GM19035 (cell line): Measurements from ENCODE around the gene IKZF2.
A peak's percentile ranks its signal among the peaks of the same experiment; 100 is the strongest.

Source experiments
- ATAC-seq: cut with Tn5 transposase; IDR thresholded peaks from one replicate; pipeline ENCODE4 v1.9.1; 2021; ENCODE audit not compliant: unreplicated experiment

Gene IKZF2

DNA sequence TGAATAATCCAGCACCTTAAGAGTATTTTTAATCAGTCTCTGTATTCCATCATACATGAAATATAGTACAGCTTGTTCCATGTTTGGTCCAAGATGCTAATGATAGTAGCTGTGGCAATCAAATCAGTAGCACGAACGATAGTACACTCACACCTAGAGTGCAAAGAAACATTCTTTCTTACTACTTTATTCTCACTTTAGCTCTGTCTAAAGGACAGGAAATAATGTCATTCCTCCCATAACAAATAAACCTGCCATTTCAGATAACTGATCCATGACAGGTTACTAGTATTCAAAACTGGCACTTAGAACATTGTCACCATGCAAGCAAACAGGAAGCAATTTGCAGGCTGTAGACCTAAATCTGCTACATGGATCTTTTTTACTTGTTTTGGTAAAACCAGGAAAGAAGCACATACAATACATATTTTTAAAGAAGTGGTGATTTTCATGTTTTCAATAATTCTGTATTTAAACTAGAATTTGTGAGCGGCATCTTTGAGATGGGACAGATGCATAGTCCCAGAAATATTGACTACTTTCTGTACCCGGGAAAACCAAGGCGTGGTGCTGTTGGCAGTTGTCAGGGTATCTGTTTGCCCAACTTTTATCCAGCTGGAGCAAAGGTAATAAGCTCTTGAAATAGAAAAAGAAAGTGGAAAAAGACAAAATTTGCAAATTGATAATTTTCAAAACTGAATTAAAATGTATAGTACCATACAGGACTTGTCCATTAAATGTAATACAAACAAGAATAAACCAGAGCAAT is 49.5 kb downstream of the IKZF2 start:
- no peak for ATAC-seq

DNA sequence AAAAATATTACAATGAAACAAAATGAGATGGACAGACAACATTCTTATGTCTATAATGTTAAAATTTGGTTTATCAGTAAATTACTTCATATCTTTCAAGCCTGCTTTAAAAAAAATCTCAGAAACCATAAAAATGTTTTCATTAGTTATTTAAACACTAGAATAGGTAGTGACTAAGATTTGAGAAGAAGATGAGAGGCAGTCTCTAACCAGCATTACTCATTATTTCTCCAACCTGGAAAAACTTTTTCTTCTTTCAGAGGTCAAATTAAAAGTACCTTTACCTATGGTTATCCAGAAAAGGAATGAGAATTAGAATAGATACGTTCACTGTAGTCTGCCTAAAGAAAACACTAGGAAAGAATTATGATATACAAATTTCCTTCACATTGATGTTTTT is 50.3 kb downstream of the IKZF2 start:
- no peak for ATAC-seq

DNA sequence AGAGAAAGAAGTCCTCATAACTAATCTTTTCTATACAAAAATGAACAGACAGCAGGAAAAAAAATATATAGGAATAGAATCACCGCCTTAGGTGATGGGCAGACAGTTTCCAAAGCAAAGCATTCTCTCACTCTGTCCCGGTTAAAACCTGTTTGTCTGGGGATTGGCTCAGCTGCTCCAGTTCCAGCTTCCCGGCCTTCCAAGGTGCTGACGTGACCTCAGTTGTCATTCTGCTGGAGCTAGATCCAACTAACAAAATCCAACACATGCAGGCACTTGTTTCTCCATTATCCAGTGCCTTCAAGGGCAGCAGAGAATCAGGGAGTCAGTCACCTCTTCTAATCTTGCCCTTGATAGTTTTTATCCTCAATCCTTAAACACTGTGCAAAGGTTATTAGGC is 52.8 kb downstream of the IKZF2 start:
- ATAC-seq: no peak

DNA sequence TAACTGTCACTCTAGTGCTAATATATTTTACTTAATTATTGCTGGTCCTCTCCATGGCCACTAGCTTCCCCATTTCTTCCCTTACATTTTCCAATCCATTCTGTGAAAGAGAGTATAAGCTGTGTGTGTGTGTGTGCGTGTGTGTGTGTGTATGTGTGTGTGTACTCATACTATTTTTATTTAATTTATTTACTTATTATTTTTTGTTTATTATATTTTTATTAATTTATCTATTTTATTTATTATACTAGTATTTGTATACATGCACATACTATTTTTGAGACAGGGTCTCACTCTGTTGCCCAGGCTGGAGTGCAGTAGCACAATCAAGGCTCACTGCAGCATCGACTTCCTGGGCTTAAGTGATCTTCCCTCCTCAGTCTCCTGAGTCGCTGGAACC is 59.6 kb downstream of the IKZF2 start:
- ATAC-seq: no peak

DNA sequence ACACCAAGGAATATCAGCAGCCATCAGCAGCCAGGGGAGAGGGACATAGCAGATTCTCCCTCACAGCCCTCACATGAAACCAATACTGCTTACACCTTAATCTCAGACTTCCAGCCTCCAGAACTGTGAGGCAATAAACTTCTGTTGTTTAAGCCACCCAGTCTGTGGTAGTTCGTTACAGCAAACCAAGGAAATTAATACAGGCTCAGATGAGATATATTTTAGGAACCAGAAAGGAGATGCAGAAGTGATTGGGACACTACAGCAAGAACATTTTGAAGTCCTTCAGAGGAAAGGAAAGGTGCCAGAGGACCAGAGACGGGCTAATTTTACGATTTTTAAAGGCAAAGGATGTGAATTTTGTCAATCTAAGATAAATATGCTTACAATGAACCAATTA is 60.6 kb downstream of the IKZF2 start:
- ATAC-seq: no peak

- no peak for ATAC-seq
Observed at GRCh38 chr2:213089438-213089837, 62.0 kb downstream of the IKZF2 start.

DNA sequence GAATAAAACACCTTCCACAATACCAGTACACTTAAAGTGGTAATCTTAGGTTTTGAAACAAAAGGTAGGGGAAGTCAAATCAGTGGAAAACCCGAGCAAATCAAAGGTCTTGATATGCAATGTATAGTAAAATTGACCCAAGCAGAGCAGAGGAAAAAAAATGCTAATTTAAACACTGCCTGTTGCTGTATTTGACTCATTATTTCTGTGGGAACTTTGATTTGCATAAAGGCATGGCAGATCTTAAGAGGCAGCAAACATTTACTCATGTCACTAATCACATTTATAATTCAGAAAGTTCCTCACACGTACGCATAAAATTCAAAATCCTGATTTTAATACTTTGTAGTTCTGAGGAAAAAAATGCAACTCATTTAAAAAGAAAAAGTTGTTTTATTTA is 64.4 kb downstream of the IKZF2 start:
- no peak for ATAC-seq

DNA sequence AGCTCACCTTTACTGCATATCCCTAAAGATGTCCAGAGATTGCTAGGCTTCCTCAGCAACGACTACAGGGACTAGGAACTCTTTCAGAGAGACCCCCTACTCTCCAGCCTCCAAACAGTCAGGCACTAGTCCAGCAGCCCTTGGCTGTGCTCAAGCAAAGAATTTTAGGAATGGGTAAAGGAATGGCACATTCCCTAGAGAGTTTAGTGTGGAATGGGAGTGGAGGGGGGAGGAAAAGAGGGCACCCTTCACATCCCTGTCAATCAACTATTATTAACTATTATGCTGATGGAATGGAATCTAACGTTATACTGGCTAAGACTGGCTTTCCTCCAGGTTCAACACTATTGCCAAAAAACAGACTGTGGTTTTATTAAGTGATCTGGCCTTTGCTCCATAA is 64.8 kb downstream of the IKZF2 start:
- no peak for ATAC-seq

GRCh38 chr2:213086050-213086449 is 65.4 kb downstream of the IKZF2 start:
- no peak for ATAC-seq

- ATAC-seq: no peak
Observed at GRCh38 chr2:213085538-213085937, 65.9 kb downstream of the IKZF2 start.

DNA sequence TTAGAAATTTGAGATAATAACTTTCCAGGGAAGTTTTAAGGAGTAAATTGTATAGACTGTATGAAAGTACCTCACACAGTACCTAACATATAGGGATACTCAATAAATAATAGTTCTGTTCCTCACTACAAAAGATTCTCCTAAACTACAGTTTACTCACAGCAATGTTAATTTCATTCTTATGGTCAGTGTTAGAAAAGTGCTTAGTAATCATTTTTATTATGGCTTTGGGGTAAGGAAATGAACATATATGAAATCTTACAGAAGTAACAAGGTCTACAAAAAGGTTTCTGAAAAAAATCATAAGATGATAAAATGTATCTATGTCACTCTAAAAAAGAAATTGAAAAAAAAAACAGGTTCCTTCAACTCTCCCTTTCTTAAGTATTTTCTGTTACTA is 67.2 kb downstream of the IKZF2 start:
- no peak for ATAC-seq

DNA sequence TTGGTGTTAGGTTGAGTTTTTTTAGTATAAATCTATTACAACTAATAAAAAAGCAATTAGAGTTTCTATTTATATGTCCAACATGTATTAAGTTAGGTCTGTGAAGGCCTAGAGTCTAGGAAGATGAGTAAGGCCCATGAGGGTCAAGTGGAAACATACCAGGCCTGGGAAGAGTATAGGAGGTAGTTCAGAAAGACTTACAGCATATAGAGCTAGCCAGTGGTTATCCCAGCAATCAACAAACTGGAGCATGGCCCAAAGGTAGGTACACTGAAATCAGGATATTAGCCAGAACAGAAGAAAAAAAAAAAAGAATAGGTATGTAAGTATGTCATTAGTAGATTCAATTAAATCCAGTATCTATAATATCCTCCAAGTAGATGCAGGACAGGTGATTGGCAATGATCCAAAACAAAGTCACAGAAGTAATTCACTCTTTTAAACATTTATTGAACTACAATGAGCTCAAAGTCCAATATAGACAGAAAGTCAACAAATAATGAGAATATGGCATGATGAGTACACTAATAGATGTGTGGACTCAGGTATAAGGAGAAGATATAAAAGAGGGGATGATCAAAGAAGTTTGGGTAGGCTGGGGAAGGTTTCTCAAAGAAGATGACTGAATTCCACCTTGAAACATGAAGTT is 70.3 kb downstream of the IKZF2 start:
- no peak for ATAC-seq

- no peak for ATAC-seq
Observed at GRCh38 chr2:213079756-213080155, 71.7 kb downstream of the IKZF2 start.

DNA sequence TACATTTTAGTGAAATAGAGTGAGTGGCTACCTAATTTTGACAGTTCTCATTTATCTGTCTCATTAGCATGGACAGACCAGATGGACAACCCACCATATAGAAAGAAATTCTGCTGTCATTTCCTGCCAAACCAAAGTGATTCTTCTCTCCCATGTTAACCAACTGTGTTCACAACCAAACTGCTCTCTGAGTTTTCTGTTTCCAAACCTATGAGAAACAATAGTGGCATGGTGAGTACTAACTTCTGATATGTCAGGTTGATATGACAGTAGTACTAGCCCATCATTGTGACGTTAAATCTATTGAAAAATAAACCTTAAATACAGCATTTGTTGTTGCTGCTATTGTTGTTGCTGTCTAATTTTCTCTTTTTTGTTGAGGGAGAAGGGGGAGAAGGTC is 72.7 kb downstream of the IKZF2 start:
- ATAC-seq: no peak

GRCh38 chr2:213069531-213069930 is 81.9 kb downstream of the IKZF2 start:
- ATAC-seq: no peak

GRCh38 chr2:213068676-213069359 is 82.6 kb downstream of the IKZF2 start:
- ATAC-seq: no peak

- no peak for ATAC-seq
Observed at GRCh38 chr2:213067888-213068287, 83.5 kb downstream of the IKZF2 start.

GRCh38 chr2:213066443-213066743 is 85.0 kb downstream of the IKZF2 start:
- ATAC-seq: peak; percentile 28

DNA sequence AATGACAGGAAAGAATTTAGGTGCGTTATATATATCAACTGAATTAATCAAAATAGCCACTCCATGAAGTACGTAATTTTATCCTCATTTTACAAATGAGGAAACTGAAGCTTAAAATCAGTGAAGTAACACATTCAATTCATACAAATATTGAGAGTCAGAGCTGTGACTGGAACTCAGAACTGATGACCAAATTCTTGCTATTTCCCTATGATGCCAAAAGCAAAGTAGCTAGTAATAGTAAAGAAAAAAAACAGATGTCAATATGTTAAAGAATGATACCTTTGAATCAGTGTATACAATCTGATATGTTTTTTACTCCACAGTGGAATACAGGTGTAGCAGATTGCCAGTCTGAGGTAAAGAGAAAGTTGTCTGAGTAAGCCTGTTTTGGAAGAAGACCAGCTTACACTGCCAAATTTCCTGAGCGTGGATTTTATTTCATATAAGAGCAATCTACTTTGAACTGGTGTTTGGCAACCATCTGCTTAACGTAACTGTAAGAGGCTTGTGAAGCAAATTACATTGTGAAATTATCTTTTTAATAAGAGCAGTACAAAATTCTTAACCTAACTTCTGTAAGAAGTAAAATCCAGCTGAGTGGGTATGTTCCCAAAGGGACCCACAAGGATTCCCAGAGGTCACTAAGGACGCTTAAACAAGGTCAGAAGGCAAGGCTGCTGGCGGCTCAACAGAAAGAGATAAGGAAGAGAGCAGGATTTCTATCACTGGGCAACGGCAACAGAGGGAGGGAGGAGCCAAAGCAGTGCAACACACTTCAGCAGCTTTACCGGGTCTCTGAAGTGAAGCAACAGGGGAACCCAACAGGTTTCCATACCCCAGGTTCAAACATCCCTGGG is 85.6 kb downstream of the IKZF2 start:
- peak; percentile 63 for ATAC-seq

DNA sequence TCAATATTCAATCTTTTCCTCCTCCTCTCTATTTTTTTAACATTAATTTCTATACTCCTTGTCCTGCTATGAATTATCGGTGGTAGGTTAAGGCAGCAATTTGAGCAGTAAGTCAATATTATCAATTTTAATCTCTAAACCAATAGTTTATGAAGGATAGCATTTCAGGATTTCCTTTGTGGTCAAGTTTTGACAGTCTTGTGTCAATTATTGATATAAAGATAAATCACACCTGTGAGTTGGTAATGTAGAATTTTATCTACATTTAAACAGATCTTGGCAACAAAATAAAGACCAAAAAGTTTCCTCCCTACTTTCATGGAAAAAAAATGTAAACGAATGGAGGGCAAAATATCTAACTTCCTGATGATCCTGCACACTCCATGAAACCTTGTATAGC is 87.3 kb downstream of the IKZF2 start:
- ATAC-seq: no peak

DNA sequence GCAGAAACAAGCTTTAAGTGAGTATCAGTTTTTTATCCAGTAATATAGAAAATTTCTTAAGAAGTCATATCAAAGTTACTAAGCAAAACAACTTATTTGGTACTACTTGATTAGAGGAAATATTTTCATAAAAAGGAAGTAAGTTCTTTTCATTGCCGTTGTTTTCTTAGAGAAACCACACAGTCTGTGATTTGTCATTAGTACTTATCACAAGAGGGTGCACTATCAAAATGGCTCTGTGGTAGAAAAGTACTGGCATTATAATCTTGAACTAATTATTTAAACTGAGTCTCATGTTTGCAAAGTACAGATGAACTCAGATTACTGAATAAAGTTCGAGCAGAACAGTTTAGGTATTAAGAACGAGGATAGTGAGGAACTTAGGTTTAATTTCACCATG is 93.4 kb downstream of the IKZF2 start:
- no peak for ATAC-seq

- ATAC-seq: no peak
Observed at GRCh38 chr2:213046431-213046830, 105.0 kb downstream of the IKZF2 start.
